GM12878 (cell line): ENCODE results near the gene PJA2. TPM values are rescaled to one million over a fixed set of nuclear protein-coding genes. Genes with fewer than 3 reads are reported as not detected.

Experiments used
- ATAC-seq: fragments of 200-7000 bp; cut with Tn5 transposase; 3 replicates; pipeline ENCODE4 v1.9.1; 2020; ENCODE audit warnings: mild to moderate bottlenecking, moderate library complexity
- BruUV-seq: library from RNA; stranded (reverse); fragments of 400-500 nt; replicated peaks from 2 replicates; lab custom pipeline; 2021; lab: Mats Ljungman, UMichigan
- CTCF ChIA-PET: fragments of 300-600 bp; sonication (Branson Sonifier 250); formaldehyde crosslinking; extraction: SDS; loops from one replicate; lab custom pipeline; 2021; ENCODE audit warnings: inconsistent platforms; lab: Yijun Ruan, JAX
- POLR2A ChIA-PET: fragments of 350-600 bp; formaldehyde crosslinking; extraction: SDS; loops from one replicate; lab custom pipeline; 2021; ENCODE audit warnings: inconsistent platforms; lab: Charles Lee
- RAD21 ChIA-PET: fragments of 300-600 bp; sonication (Branson Sonifier 250); formaldehyde crosslinking; loops from one replicate; lab custom pipeline; 2023; ENCODE audit warnings: antibody characterized with exemption; ENCODE audit not compliant: unreplicated experiment; lab: Charles Lee
- SMC1A ChIA-PET: fragments of 300-600 bp; sonication (Branson Sonifier 250); formaldehyde crosslinking; loops from one replicate; lab custom pipeline; 2023; ENCODE audit not compliant: unreplicated experiment, uncharacterized antibody; lab: Charles Lee
- DNase-seq: peaks from one replicate; pipeline ENCODE4 v3.0.0-alpha.2; 2011; ENCODE audit warnings: low read depth, low spot score
- FAIRE-seq: peaks from 3 replicates; lab custom pipeline; 2011; peaks lifted over from hg19 to GRCh38; lab: Jason Lieb, UNC
- H2AFZ ChIP-seq: 2 replicates; pipeline ENCODE4 v1.6.0; 2011; ENCODE audit warnings: low read depth, low read length, control low read depth; ENCODE audit not compliant: control insufficient read depth
- H3K27ac ChIP-seq: 2 replicates; pipeline ENCODE4 v1.5.1; 2011; ENCODE audit warnings: control low read depth; ENCODE audit not compliant: control insufficient read depth, insufficient read depth
- H3K27me3 ChIP-seq, 2 experiments: replicated peaks in 1 of 2; 2 replicates each; pipeline versions ENCODE4 v1.6.0 to v1.6.1; 2011; ENCODE audit warnings: low read length in 1 of 2; ENCODE audit not compliant: control insufficient read depth in 2 of 2, insufficient read depth in 2 of 2
- H3K36me3 ChIP-seq, 2 experiments: 2 replicates each; pipeline ENCODE4 v1.5.1; 2011; ENCODE audit warnings: low read length in 1 of 2; ENCODE audit not compliant: control insufficient read depth in 2 of 2, insufficient read depth in 2 of 2
- H3K4me1 ChIP-seq: 2 replicates; pipeline ENCODE4 v1.6.1; 2011; ENCODE audit warnings: mild to moderate bottlenecking, low read length, moderate library complexity, mixed read lengths; ENCODE audit not compliant: control insufficient read depth, insufficient read depth
- H3K4me2 ChIP-seq: 2 replicates; pipeline ENCODE4 v1.6.0; 2011; ENCODE audit warnings: control low read depth; ENCODE audit not compliant: control insufficient read depth, insufficient read depth
- H3K4me3 ChIP-seq: fragments of 200-600 bp; sonication (generic); 2 replicates; pipeline ENCODE4 v1.5.1; 2016
- H3K79me2 ChIP-seq: 2 replicates; pipeline ENCODE4 v1.6.0; 2011; ENCODE audit warnings: low read length; ENCODE audit not compliant: control insufficient read depth, insufficient read depth
- H3K9ac ChIP-seq: 2 replicates; pipeline ENCODE4 v1.8.0; 2011; ENCODE audit warnings: low read length, control low read depth, mixed read lengths; ENCODE audit not compliant: control insufficient read depth, insufficient read depth
- H3K9me3 ChIP-seq: replicated peaks from 3 replicates; pipeline ENCODE4 v1.5.1; 2011; ENCODE audit warnings: mild to moderate bottlenecking, low read length; ENCODE audit not compliant: control insufficient read depth, insufficient read depth
- H4K20me1 ChIP-seq: 2 replicates; pipeline ENCODE4 v1.6.0; 2011; ENCODE audit not compliant: control insufficient read depth, insufficient read depth
- CREM ChIP-seq: IDR thresholded peaks from 2 replicates; pipeline ENCODE4 v1.6.1; 2014; ENCODE audit warnings: antibody characterized with exemption, low read depth
- EED ChIP-seq: sonication (generic); IDR thresholded peaks from 2 replicates; pipeline ENCODE4 v1.6.1; 2016; ENCODE audit warnings: antibody characterized with exemption, low read depth
- TBL1XR1 ChIP-seq: IDR thresholded peaks from 2 replicates; pipeline ENCODE4 v1.6.1; 2012; ENCODE audit warnings: low read depth, low read length, improper control_type of control experiment
- WGBS: methylation state at CpG from one replicate; pipeline ENCODE4 v1.1.6; 2016; ENCODE audit warnings: low lambda C conversion rate; ENCODE audit not compliant: insufficient replicate concordance, insufficient coverage; ENCODE audit errors: missing lambda C conversion rate; 5-methylcytosine and 5-hydroxymethylcytosine counted together
- in situ Hi-C: fragments of 300-500 bp; cut with MboI; formaldehyde crosslinking; loops from 9 replicates; pipeline ENCODE4 v1.14.3; 2018; ENCODE audit warnings: mixed read lengths
- intact Hi-C: fragments of 100-400 bp; cut with micrococcal nuclease; formaldehyde crosslinking; loops from one replicate; pipeline ENCODE4 v1.14.2; 2022; ENCODE audit not compliant: unreplicated experiment
- polyA plus RNA-seq, 11 experiments: library from polyadenylated mRNA; depleted of rRNA in 4 of 11; unstranded in 6 of 11; stranded (reverse) in 5 of 11; fragments of >200 nt; fragmentation: Nextera tagmentation in 4 of 11; fragmentation: Illumina TruSeq in 1 of 11; extraction: Ambion mirVana in 4 of 11; extraction: Trizol in 1 of 11; gene quantifications; 1 replicate in 1 of 11; 2 replicates in 10 of 11; pipeline versions ENCODE4 v1.2.1 to v1.2.3, GENCODE V29; 2011 to 2016; ENCODE audit warnings: inconsistent platforms in 2 of 11, missing spikeins in 2 of 11, low read depth in 1 of 11
- total RNA-seq, 4 experiments: library from RNA; depleted of rRNA in 3 of 4; stranded (reverse); fragments of >200 nt in 3 of 4; fragmentation: Illumina TruSeq in 1 of 4; extraction: Trizol in 1 of 4; gene quantifications; 2 replicates each; pipeline versions ENCODE4 v1.2.1 to v1.2.3, GENCODE V29; 2013 to 2021
- TF ChIP-seq, protein P1 (sequence below): IDR thresholded peaks from 2 replicates; pipeline ENCODE4 v1.6.1; 2012; ENCODE audit warnings: mild to moderate bottlenecking, low read depth, low read length

PJA2 gene
- total and polyA plus RNA-seq, 10 of the 15 experiments (the other 5 are each of a cell fraction or from before 2014, with no cell fraction given): 27.8 to 93.4 (median 47.8) TPM

DNA sequence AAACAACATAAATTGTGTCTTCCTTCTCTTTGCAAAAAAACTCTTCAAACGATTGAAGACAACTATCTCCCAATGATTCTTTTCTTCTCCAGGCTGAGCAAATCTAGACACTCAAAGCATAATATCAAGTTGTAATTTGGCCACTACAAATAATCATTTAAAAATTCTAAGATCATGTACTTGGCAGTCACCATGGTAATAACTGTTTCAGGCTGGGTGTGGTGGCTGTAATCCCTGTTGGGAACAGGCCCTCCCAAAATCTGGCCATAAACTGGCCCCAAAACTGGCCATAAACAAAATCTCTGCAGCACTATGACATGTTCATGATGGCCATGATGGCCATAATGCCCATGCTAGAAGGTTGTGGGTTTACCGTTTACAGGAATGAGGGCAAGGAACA lies 52.0 kb downstream of the PJA2 start:
- 97% methylated on average over 2 of the region's 2 CpGs for WGBS
- CTCF ChIA-PET: no interaction called here

More for the DNA sequence above, 52.0 kb downstream of the PJA2 start:
- DNase-seq: no peak
- H2AFZ ChIP-seq: no peak overlapping the region
- H3K4me3 ChIP-seq: no peak overlapping the region
- no peaks in the 10 kb centered on the region for H3K9me3 ChIP-seq
- no peaks in the 10 kb centered on the region for H4K20me1 ChIP-seq
- no peaks in the 10 kb centered on the region for H3K4me1 ChIP-seq
- ATAC-seq: no peak
- H3K27ac ChIP-seq: no peak overlapping the region
- H3K27me3 ChIP-seq: no peaks in the 10 kb centered on the region
- in situ Hi-C loops (no loop called here), intact Hi-C loops (no loop called here)
- BruUV-seq: no TSS peak
- ChIA-PET RAD21 (no interaction called here), SMC1A (no interaction called here), POLR2A (no interaction called here)
- H3K4me2 ChIP-seq: no peak overlapping the region
- TF ChIP-seq TBL1XR1 (no peak), EED (no peak), CREM (no peak)
- TF ChIP-seq, protein P1, sequence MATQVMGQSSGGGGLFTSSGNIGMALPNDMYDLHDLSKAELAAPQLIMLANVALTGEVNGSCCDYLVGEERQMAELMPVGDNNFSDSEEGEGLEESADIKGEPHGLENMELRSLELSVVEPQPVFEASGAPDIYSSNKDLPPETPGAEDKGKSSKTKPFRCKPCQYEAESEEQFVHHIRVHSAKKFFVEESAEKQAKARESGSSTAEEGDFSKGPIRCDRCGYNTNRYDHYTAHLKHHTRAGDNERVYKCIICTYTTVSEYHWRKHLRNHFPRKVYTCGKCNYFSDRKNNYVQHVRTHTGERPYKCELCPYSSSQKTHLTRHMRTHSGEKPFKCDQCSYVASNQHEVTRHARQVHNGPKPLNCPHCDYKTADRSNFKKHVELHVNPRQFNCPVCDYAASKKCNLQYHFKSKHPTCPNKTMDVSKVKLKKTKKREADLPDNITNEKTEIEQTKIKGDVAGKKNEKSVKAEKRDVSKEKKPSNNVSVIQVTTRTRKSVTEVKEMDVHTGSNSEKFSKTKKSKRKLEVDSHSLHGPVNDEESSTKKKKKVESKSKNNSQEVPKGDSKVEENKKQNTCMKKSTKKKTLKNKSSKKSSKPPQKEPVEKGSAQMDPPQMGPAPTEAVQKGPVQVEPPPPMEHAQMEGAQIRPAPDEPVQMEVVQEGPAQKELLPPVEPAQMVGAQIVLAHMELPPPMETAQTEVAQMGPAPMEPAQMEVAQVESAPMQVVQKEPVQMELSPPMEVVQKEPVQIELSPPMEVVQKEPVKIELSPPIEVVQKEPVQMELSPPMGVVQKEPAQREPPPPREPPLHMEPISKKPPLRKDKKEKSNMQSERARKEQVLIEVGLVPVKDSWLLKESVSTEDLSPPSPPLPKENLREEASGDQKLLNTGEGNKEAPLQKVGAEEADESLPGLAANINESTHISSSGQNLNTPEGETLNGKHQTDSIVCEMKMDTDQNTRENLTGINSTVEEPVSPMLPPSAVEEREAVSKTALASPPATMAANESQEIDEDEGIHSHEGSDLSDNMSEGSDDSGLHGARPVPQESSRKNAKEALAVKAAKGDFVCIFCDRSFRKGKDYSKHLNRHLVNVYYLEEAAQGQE: no peak
- H3K79me2 ChIP-seq: no peaks in the 10 kb centered on the region
- H3K9ac ChIP-seq: no peak overlapping the region
- H3K36me3 ChIP-seq: peaks cover 2 to 17% of the 10 kb centered on the region in 2 experiments
- no peak for FAIRE-seq
